Panc1 (cell line): ENCODE results near the gene TERT. TPM values are rescaled to one million over a fixed set of nuclear protein-coding genes. Genes with fewer than 3 reads are reported as not detected.

Source experiments
- ATAC-seq: fragments of 200-7000 bp; cut with Tn5 transposase; 2 replicates; pipeline ENCODE4 v1.9.1; 2020; ENCODE audit warnings: mild to moderate bottlenecking, moderate library complexity
- BruUV-seq: library from RNA; stranded (reverse); fragments of 400-500 nt; replicated peaks from 2 replicates; lab custom pipeline; 2021; lab: Mats Ljungman, UMichigan
- CTCF ChIA-PET: fragments of 300-600 bp; sonication (Branson Sonifier 250); formaldehyde crosslinking; loops from one replicate; lab custom pipeline; 2022; ENCODE audit warnings: antibody characterized with exemption; lab: Charles Lee
- POLR2A ChIA-PET: fragments of 300-600 bp; sonication (Branson Sonifier 250); formaldehyde crosslinking; loops from one replicate; lab custom pipeline; 2022; ENCODE audit warnings: antibody characterized with exemption; lab: Charles Lee
- DNase-seq: peaks from one replicate; pipeline ENCODE4 v3.0.0-alpha.2; 2010; ENCODE audit warnings: low read depth, low spot score
- H3K27ac ChIP-seq: 2 replicates; pipeline ENCODE4 v1.5.1; 2011; ENCODE audit warnings: mild to moderate bottlenecking, low read length, inconsistent platforms
- H3K27me3 ChIP-seq: fragments of 200-500 bp; sonication (Bioruptor generic); 2 replicates; pipeline ENCODE4 v1.6.0; 2014; ENCODE audit warnings: low read length, inconsistent platforms; ENCODE audit not compliant: control insufficient read depth, insufficient read depth
- H3K36me3 ChIP-seq: fragments of 200-500 bp; sonication (Bioruptor generic); 2 replicates; pipeline ENCODE4 v1.5.1; 2014; ENCODE audit warnings: inconsistent platforms, mild to moderate bottlenecking, low read length, moderate library complexity; ENCODE audit not compliant: control insufficient read depth, insufficient read depth
- H3K4me1 ChIP-seq: 2 replicates; pipeline ENCODE4 v1.5.1; 2011; ENCODE audit warnings: inconsistent platforms, mild to moderate bottlenecking, low read length, moderate library complexity; ENCODE audit not compliant: control insufficient read depth, insufficient read depth
- H3K4me3 ChIP-seq, 2 experiments: 2 replicates each; pipeline ENCODE4 v1.5.1; 2011 to 2012; ENCODE audit warnings: low read depth in 2 of 2, low read length in 2 of 2, mild to moderate bottlenecking in 2 of 2, inconsistent platforms in 1 of 2, moderate library complexity in 1 of 2
- H3K9me3 ChIP-seq: fragments of 200-500 bp; sonication (Bioruptor generic); 2 replicates; pipeline ENCODE4 v1.5.1; 2014; ENCODE audit warnings: low read depth, mild to moderate bottlenecking, inconsistent platforms, low read length, moderate library complexity; ENCODE audit not compliant: control insufficient read depth, insufficient read depth
- POLR2AphosphoS5 ChIP-seq: IDR thresholded peaks from 2 replicates; pipeline ENCODE4 v1.6.1; 2012; ENCODE audit warnings: mild to moderate bottlenecking, low read depth, low read length, moderate library complexity
- SIN3A ChIP-seq: IDR thresholded peaks from 2 replicates; pipeline ENCODE4 v1.6.1; 2012; ENCODE audit warnings: low read depth, mild to moderate bottlenecking, low read length, moderate library complexity, borderline replicate concordance; ENCODE audit not compliant: insufficient read depth
- TCF7L2 ChIP-seq: IDR thresholded peaks from 2 replicates; pipeline ENCODE4 v1.6.1; 2011; ENCODE audit warnings: mild to moderate bottlenecking, low read depth, low read length, inconsistent platforms
- in situ Hi-C: cut with HindIII; loops from 2 replicates; pipeline ENCODE4 v1.10.0; 2016; ENCODE audit warnings: low sequenced_read_pairs, low pct_unique_long_range_greater_than_20kb
- intact Hi-C: fragments of 100-400 bp; cut with micrococcal nuclease; formaldehyde crosslinking; loops from one replicate; pipeline ENCODE4 v1.10.0; 2022; ENCODE audit not compliant: unreplicated experiment
- total RNA-seq: library from RNA; stranded (reverse); gene quantifications from one replicate; pipeline ENCODE4 v1.2.1, GENCODE V29; 2021; ENCODE audit not compliant: unreplicated experiment
- TF ChIP-seq, protein P1 (sequence below), 2 experiments: IDR thresholded peaks; 2 replicates each; pipeline ENCODE4 v1.6.1; 2011 to 2012; ENCODE audit warnings: low read depth in 2 of 2, control low read depth in 1 of 2, low read length in 1 of 2, mild to moderate bottlenecking in 1 of 2, moderate library complexity in 1 of 2; ENCODE audit not compliant: insufficient read depth in 1 of 2
- TF ChIP-seq, protein P2 (sequence below): fragments of 450-650 bp; IDR thresholded peaks from 2 replicates; pipeline ENCODE4 v1.5.1; 2017; ENCODE audit warnings: mild to moderate bottlenecking

Gene TERT
- total RNA-seq, 1 experiment from 2014 or later = 8.9 TPM

DNA sequence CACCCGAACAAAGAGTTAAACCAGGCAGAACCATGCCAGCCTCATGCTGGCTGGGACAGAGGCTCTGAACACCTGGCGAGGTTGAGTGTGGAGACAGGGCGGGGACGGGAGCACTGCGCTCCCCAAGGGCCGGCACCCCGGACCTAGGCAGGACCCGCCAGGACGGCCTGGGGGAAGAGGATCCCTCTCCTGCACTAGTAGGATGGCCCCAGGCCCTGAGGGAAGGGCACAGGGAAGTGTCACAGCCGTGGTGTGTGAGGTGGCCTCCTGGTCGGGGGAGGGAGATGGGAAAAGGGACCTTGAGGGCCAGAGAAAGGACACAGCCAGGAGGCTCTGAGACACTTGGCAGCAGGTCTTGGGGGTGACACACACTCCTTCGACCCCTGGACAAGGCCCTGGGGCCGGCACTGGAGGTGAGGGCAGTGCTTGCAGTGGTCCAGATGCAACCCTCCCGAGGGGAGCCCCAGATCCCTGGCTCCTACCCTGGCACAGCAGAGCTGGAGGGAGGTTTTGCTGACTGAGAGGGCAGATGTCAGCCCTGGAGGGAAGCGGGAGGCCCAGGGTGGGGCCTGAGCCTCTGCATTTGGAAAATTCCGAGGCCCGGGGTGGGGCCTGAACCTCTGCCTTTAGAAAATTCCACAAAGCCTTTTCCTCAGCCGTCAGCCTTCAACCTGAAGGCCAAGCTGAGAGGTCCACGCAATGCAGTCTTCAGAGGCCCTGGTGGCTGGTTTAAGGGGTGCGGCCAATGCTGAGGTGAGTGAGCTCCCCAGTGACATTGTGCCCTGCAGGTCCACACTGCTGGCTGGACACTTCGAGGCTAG lies 24.8 kb upstream of the TERT start:
- H3K27me3 ChIP-seq = no peaks in the 10 kb centered on the region
- in situ Hi-C loops (no loop called here), intact Hi-C loops (no loop called here)
- ChIA-PET CTCF (no interaction called here), POLR2A (no interaction called here)
- TF ChIP-seq SIN3A (no peak), POLR2AphosphoS5 (no peak), TCF7L2 (no peak)
- TF ChIP-seq, protein P1, sequence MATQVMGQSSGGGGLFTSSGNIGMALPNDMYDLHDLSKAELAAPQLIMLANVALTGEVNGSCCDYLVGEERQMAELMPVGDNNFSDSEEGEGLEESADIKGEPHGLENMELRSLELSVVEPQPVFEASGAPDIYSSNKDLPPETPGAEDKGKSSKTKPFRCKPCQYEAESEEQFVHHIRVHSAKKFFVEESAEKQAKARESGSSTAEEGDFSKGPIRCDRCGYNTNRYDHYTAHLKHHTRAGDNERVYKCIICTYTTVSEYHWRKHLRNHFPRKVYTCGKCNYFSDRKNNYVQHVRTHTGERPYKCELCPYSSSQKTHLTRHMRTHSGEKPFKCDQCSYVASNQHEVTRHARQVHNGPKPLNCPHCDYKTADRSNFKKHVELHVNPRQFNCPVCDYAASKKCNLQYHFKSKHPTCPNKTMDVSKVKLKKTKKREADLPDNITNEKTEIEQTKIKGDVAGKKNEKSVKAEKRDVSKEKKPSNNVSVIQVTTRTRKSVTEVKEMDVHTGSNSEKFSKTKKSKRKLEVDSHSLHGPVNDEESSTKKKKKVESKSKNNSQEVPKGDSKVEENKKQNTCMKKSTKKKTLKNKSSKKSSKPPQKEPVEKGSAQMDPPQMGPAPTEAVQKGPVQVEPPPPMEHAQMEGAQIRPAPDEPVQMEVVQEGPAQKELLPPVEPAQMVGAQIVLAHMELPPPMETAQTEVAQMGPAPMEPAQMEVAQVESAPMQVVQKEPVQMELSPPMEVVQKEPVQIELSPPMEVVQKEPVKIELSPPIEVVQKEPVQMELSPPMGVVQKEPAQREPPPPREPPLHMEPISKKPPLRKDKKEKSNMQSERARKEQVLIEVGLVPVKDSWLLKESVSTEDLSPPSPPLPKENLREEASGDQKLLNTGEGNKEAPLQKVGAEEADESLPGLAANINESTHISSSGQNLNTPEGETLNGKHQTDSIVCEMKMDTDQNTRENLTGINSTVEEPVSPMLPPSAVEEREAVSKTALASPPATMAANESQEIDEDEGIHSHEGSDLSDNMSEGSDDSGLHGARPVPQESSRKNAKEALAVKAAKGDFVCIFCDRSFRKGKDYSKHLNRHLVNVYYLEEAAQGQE (IDR thresholded peaks at IDR 0.05; ENCODE audit: insufficient read depth in 1 of 2, low read depth in 2 of 2, low read length in 1 of 2) = no peak
- TF ChIP-seq, protein P2, sequence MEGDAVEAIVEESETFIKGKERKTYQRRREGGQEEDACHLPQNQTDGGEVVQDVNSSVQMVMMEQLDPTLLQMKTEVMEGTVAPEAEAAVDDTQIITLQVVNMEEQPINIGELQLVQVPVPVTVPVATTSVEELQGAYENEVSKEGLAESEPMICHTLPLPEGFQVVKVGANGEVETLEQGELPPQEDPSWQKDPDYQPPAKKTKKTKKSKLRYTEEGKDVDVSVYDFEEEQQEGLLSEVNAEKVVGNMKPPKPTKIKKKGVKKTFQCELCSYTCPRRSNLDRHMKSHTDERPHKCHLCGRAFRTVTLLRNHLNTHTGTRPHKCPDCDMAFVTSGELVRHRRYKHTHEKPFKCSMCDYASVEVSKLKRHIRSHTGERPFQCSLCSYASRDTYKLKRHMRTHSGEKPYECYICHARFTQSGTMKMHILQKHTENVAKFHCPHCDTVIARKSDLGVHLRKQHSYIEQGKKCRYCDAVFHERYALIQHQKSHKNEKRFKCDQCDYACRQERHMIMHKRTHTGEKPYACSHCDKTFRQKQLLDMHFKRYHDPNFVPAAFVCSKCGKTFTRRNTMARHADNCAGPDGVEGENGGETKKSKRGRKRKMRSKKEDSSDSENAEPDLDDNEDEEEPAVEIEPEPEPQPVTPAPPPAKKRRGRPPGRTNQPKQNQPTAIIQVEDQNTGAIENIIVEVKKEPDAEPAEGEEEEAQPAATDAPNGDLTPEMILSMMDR = no peak
- ATAC-seq (no peak), DNase-seq (no peak)
- no peak overlapping the region for H3K27ac ChIP-seq
- H3K9me3 ChIP-seq = no peaks in the 10 kb centered on the region
- no TSS peak for BruUV-seq
- no peak overlapping the region for H3K4me3 ChIP-seq
- H3K4me1 ChIP-seq = peaks cover 21% of the 10 kb centered on the region
- peaks cover 5% of the 10 kb centered on the region; the same call in 1 of the 2 replicates for H3K36me3 ChIP-seq

DNA sequence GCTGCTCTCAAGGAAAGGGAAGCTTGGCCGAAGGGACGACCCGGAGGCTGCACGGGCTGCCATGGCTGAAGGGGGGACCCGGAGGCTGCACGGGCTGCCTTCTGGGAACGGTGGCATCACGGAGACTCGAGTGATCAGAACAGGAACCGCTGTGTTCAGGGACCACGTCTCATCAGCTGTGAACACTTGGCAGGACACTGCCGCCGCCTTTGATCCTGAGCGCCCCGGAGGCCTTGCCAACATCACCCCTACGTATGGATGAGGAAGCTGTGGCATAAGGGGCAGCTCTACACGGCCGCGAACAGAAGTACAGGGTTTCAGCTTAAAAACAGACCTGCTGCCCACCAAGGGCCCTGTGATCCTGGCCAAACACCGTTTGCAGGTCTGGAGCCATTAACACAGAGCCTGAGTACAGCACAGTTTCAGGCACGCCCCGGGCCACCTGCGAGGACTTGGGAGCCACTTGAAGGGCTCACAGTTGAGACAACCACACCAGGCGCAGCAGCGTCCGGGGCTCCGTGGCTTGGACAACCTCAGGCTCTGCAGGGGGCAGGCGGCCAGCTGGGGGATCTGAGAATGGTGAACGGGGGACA lies 23.9 kb upstream of the TERT start:
- H3K27me3 ChIP-seq = no peaks in the 10 kb centered on the region
- no TSS peak for BruUV-seq
- TF ChIP-seq, protein P2 = no peak
- TF ChIP-seq TCF7L2 = no peak
- no peak for TF ChIP-seq SIN3A
- TF ChIP-seq, protein P1 (IDR thresholded peaks at IDR 0.05; ENCODE audit: insufficient read depth in 1 of 2, low read depth in 2 of 2, low read length in 1 of 2) = no peak
- no peak for TF ChIP-seq POLR2AphosphoS5
- in situ Hi-C loops (no loop called here), intact Hi-C loops (no loop called here)
- CTCF ChIA-PET = no interaction called here
- ATAC-seq (no peak), DNase-seq (no peak)
- no peak overlapping the region for H3K4me3 ChIP-seq
- H3K4me1 ChIP-seq = peaks cover 21% of the 10 kb centered on the region
- H3K9me3 ChIP-seq = no peaks in the 10 kb centered on the region
- peaks cover 5% of the 10 kb centered on the region; the same call in 1 of the 2 replicates for H3K36me3 ChIP-seq
- POLR2A ChIA-PET = no interaction called here
- no peak overlapping the region for H3K27ac ChIP-seq
